Measurements from ENCODE around the gene ATAD3A.
"Not testable (repeated sequence)": the region's sequence is repeated elsewhere in the genome, so short reads cannot be mapped to it uniquely, and the experiment has no call there.

Gene ATAD3A

DNA sequence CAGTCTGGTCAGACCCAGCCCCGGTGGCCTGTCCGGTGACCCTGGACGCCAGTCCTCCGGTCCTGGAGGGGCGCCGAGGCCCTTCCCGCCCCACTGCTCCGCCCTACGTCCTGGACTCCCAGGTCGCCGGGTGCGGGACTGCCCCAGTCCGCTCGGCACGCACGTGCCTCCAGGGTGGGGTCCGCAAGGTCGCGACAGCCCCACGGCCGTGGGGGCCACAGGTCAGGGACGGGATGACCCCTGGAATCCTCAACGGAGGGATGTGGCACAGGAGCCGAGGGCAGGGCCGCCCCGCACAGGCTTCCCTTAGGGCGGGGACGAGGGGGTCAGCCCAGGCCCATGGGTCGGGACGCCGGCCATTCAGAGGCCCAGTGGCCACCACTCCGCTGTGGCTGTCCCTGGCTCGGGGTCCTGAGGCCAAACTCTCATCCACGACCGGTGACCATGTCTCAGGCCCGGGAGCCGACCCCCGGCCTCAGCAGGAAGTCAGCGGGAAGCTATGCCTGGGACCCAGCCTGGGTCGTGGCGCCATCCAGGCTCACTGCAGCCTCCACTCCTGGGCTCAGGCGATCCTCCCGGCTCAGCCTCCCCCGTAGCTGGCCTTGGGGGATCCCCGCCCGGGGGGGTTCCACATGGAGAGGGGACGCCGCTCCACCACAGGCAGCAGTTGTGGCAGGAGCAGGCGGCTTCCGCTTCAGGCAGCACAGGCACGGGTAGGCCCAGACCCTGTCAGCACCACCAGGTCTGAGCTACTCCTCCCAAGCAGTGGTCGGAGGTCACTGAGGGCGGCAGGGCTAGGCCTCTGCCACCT, 29.1 kb downstream of the ATAD3A start:
- no peak for DNase-seq

DNA sequence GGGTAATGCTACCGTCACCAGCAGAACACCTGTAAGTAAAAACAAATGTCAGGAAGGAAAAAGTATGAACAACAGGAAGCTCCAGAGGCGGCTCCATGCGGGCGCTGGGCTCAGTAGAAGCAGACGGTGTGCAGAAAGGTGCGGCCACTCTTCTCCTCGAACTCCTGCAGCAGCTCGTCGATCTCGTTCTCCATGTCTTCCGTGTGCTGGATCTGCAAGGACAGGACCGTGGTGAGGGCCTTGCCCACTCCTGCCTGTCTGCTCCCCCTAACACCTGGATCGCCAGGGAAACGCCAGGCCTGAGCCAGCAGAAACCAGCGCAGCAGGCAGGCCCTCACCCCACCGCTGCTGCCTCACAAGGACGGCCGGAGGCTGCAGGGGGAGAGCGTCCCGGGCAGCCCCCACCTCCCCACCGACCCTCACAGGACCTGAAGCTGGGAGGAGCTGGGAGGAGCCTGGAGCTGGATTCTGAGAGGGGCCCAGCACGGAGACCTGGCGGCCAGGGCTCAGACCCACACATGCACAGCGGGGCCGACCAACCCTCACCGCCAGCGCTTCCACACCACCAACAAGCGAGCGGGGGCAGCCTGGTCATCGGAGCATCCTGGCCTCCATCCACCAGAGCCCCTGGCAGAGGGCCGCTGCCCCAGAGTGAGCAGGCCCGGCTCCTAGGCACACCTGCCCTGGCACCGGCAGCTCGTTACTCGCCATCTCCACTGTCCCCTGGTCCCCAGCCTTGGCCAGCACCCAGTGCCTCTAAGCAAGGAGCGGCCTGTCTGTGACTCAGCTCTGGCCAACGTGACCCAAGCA, 30.2 kb downstream of the ATAD3A start:
- DNase-seq: no peak

DNA sequence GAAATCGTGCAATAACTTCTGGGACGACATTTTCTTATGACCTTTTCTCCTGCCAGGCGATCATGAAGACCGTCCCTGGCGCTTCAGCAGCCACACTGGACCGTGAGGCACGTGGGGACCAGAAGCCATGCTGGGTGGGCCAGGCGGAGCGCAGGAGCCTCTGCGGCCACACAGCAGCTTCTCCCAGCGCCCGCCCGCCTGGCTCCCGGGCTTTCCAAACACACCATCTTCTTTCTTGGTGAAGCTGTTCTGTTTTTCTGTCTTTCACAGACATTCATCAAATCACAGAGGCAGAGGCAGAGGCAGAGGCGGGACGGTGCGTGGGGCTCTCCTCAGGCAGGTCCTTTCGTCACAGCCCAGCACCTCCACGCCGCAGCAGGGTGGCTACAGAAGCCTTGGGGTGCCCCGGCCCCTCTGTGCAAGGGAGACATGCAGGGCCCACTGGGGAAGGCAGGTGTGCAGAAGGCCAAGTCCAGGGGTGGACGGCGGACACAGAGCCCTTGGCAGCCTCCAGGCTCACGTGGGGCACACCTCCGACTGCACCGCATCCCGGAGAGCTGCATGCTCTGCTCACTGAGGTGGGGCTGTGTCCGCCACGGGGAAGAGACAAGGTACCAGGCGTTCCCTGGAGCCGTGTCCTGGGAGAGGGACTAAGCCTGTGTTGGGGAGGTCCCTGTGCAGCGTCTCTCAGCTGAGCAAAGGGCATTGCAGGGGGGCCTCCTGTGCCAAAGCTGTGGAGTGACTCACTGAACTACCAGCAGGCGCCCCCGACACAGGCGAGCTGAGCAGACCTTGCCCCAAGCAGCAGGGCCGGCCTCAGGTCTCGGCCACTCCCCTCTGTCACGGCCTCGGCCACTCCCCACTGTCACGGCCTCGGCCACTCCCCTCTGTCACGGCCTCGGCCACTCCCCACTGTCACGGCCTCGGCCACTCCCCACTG, 31.1 kb downstream of the ATAD3A start:
- DNase-seq: no peak

DNA sequence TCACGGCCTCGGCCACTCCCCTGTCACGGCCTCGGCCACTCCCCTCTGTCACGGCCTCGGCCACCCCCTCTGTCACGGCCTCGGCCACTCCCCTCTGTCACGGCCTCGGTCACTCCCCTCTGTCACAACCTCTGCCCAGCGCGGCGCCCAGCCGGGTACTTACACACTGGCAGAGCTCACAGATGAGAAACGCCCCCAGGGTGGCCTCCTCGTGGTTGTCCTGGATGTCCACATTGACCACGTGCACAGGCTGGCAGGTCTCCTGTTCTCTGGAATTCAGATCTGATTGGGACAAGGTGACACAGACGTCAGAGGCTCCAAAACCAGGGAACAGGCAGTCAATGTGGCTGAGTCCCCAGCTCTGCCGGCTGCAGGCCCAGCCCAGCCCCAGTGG, 31.7 kb downstream of the ATAD3A start:
- DNase-seq: no peak

DNA sequence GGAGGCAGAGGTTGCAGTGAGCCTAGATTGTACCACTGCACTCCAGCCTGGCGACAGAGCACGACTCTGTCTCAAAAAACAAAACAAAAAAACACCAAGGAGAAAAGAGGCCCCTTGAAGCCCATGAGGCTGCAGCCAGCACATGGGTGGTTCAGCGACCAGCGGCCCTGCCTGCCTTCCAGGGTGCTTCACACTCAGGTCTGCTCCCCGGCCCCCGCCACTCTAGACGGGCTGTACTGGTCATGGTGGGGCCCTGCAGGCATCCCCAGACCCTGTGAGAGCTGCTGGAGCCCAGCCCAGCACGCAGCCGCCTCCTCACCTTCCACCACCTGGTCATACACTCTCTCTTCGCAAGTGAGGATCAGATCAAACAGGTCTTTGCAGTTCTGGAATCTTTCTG, 32.6 kb downstream of the ATAD3A start:
- DNase-seq: no peak

DNA sequence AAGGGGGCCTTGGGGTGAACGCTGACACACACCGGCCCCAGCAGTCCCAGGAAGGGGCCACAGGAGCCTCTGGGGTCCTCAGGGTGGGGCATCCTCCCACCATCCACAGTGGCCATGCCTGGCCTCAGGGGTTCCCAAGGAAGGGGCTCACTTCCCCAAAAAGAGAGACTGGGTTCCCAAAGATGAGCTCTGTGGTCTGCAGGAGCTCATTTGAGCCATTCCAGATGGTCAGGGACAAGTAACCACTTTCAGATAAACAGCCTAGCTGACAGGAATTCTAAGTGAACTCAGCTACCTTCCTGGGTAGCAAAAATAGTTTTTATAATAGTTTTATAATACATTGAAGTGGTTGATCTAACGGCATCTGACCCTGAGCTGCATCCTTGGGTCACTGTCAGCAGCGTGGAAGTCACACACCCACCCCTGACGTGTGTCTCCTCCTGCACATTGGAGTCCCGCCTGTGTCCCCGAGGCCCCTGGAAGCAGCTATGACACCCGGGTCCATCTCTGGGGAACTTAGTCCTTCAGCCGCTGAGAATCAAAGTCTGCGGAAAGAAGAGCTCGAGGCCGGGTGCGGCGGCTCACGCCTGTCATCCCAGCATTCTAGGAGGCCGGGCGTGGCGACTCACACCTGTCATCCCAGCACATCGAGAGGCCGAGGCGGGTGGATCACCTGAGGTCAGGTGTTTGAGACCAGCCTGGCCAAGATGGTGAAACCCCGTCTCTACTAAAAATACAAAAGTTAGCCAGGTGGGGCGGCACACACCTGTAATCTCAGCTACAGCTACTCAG, 34.2 kb downstream of the ATAD3A start:
- no peak for DNase-seq

DNA sequence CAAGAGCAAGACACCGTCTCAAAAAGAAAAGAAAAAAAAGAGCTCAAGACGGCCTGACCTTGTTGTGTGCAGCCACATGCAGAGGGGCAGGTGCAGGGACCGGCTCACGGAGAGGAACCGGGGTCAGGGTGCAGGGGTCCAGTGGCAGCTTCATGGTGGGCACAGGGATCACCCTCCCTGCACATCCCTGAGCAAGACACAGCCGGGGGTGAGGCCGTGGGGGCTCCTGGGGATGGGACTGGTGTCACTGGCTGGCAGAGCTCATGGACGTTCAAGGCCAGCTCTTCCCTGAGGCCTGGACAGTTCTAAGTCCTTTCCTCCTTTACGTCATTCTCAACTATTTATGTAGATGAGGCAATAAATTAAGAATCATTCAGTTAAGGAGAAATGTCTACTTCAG, 35.0 kb downstream of the ATAD3A start:
- no peak for DNase-seq

DNA sequence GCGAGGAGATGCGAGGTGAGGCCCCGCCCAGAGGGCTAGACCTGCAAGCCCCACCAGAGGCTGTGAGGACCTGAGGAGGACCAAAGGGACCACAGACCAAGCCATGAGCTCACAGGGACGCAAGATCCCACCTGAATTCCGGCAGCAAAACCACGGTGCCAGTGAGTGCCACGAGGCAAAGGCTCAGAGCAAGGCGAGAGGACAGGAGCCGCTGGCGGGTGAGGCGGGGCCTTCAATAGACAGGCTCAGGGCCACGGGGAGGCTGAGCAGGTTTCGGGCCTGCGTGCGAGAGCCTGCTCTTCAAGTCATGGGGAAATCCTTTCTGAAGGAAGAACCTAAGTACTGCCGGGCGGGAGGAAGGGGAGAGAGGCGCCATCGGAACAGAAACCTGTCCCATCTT, 35.5 kb downstream of the ATAD3A start:
- DNase-seq: no peak

- peak; percentile 64 for DNase-seq
Observed at GRCh38 chr1:1548591-1548990, 36.6 kb downstream of the ATAD3A start.

- no peak for DNase-seq
Observed at GRCh38 chr1:1550087-1550486, 38.1 kb downstream of the ATAD3A start.

DNA sequence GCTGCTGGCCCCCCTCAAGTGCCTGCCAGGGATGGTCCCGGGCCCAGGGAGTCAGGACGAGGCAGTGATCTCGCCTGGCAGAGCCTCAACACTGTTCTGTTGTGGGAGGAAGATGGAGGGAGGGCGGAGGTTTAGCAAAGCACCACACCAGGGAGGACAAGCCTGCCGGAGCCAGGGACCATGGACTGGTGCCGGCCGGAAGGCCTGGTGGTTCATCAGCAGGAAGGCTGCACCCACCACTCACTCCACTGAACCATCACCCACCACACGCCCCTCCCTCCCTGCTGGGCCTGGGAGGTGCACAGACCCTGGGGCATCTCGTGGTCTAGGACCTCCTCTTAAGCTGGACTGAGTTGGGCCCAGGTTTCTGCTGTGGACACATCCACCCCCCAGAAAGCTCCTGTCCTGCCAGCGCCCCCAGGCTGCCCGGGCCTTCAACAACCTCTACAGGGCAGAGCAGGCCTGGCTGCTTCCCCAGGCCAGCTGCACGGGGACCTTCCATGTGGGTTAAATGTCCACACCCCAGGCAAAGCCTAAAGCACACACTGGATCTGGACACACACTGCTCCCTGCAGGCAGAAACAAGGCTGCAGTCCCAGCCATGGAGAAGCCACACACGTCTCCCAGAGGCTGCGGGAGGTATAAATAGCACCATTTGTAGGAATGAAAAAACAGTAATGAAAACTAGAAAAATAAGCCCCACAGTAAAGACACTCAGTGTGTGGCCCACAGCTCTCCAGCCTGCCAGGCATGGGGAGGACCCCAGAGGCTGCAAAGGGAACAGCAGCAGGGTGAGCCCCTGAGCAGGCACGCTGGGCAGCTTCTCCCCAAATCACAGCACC, 38.9 kb downstream of the ATAD3A start:
- DNase-seq: peak; percentile 67

- DNase-seq: peak; percentile 53
Observed at GRCh38 chr1:1551524-1552262, 39.7 kb downstream of the ATAD3A start.

DNA sequence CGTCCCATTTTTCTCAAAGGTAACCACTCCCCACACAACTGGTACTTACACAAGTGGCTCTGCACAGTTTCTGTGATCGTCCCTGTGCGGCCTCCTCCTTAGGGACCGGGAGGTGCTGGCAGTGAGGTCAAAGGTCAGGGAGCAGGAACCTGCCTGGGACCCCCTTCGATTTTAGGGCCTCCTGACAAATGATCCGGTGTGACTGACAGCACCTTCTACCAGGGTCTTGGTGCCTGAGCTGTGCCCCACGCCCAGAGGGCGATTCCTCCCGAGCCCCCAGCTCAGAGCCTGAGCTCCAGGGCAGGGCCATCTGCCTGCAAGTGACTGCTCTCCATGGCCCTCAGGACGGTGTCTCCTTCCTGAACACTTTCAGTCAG, 40.3 kb downstream of the ATAD3A start:
- DNase-seq: peak; percentile 40

GRCh38 chr1:1553821-1554494, 42.0 kb downstream of the ATAD3A start:
- no peak for DNase-seq

GRCh38 chr1:1554550-1554925, 42.6 kb downstream of the ATAD3A start:
- DNase-seq: no peak

DNA sequence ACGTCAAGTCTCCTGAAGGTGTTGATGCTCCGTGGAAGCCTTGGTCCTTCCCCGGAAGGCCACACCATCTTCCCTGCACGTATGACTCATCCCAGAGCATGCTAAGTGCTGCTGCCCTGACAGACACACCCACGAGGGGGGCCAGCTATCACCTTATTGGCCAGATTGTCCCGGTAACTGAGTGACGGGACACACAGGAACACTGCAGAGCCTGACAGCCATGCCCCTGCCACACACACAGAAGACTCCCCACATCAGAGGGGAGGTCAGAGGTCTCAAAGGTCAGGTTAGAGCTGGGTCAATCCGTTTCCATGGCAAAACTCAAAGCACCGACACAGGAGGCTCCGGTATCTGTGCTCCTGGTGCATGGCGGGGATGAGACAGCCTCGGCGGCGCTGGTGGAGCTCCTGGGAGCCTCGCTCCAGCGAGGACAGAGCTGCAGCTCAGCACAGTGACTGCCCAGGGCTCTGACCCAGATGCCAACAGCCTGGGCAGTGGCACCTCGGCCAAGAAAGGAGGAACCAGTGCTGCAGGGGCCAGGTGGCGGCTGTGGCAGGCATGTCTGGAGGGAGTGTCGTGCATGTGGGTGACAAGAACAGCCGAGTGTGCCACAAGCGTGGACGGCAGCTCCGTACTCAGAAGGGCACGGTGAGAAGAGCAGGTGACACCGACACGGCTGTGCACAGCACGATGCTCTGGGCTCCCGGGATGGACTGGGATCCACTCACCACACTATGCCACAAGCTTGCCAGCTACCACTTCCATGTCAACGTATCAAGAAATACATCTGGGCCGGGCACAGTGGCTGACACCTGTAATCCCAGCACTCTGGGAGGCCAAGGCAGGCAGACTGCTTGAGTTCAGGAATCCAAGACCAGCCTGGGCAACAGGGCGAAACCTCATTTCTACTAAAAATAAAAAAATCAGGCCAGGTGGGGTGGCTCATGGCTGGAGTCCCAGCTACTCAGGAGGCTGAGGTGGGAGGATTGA, 43.3 kb downstream of the ATAD3A start:
- peak; percentile 91 for DNase-seq

- DNase-seq: no peak
Observed at GRCh38 chr1:1556505-1556904, 44.5 kb downstream of the ATAD3A start.

DNA sequence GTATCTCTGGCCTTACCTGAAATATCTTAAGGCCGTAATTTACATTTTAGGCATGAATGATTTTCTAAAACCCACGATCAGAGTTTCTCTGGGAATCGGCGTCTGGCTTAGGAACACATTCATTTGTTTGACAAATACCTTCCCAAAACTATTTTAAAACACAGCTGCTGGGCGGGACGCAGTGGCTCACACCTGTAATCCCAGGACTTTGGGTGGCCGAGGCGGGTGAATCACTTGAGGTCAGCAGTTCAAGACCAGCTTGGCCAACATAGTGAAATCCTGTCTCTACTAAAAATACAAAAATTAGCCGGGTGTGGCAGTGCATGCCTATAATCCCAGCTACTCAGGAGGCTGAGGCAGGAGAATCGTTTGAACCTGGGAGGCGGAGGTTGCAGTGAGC, 45.0 kb downstream of the ATAD3A start:
- not testable (repeated sequence) for DNase-seq

DNA sequence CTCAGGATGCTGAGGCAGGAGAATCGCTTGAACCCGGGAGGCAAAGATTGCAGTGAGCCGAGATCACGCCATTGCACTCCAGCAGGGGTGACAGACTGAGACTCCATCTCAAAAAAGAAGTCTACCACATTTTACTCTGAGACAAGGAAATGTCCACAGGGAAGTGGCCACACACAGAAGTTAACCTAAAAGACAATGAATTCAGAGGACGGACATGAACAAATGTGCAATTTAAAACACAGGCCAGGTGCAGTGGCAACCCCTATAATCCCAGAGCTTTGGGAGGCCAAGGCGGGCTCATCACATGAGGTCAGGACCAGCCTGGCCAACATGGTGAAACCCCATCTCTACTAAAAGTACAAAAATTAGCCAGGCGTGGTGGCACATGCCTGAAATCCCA, 45.7 kb downstream of the ATAD3A start:
- DNase-seq: not testable (repeated sequence)
